HEK293 (cell line): Measurements from ENCODE around the gene CFAP65.

ENCODE experiments used
- BCL6B ChIP-seq: fragments of 450-650 bp; formaldehyde crosslinking; IDR thresholded peaks from 2 replicates; pipeline ENCODE4 v1.5.1; 2017; ENCODE audit warnings: missing biosample characterization, missing genetic modification characterization
- CTCF ChIP-seq: fragments of 450-650 bp; formaldehyde crosslinking; IDR thresholded peaks from 2 replicates; pipeline ENCODE4 v1.5.1; 2016; ENCODE audit warnings: missing biosample characterization, missing genetic modification characterization
- GLIS1 ChIP-seq: fragments of 450-650 bp; formaldehyde crosslinking; IDR thresholded peaks from 2 replicates; pipeline ENCODE4 v1.5.1; 2016; ENCODE audit warnings: missing biosample characterization, missing genetic modification characterization
- ZBTB21 ChIP-seq: fragments of 450-650 bp; formaldehyde crosslinking; IDR thresholded peaks from 2 replicates; pipeline ENCODE4 v1.5.1; 2017; ENCODE audit warnings: missing biosample characterization, missing genetic modification characterization
- ZBTB8A ChIP-seq: fragments of 450-650 bp; formaldehyde crosslinking; IDR thresholded peaks from 2 replicates; pipeline ENCODE4 v1.5.1; 2016; ENCODE audit warnings: missing biosample characterization, missing genetic modification characterization
- ZNF416 ChIP-seq: fragments of 450-650 bp; formaldehyde crosslinking; IDR thresholded peaks from 2 replicates; pipeline ENCODE4 v1.5.1; 2016; ENCODE audit warnings: missing biosample characterization, missing genetic modification characterization
- ZNF510 ChIP-seq: fragments of 450-650 bp; formaldehyde crosslinking; IDR thresholded peaks from 2 replicates; pipeline ENCODE4 v1.5.1; 2018; ENCODE audit warnings: mild to moderate bottlenecking, missing genetic modification characterization, missing biosample characterization; ENCODE audit not compliant: insufficient replicate concordance
- ZNF558 ChIP-seq: fragments of 450-650 bp; formaldehyde crosslinking; IDR thresholded peaks from 2 replicates; pipeline ENCODE4 v1.5.1; 2016; ENCODE audit warnings: missing biosample characterization, missing genetic modification characterization
- ZNF571 ChIP-seq: fragments of 450-650 bp; formaldehyde crosslinking; IDR thresholded peaks from 2 replicates; pipeline ENCODE4 v1.5.0; 2017; ENCODE audit warnings: missing biosample characterization, missing genetic modification characterization
- TF ChIP-seq, protein P1 (sequence below): fragments of 450-650 bp; formaldehyde crosslinking; IDR thresholded peaks from 2 replicates; pipeline ENCODE4 v1.5.1; 2017; ENCODE audit warnings: missing biosample characterization, mild to moderate bottlenecking, missing genetic modification characterization, moderate library complexity
- TF ChIP-seq, protein P2 (sequence below): fragments of 450-650 bp; formaldehyde crosslinking; IDR thresholded peaks from 2 replicates; pipeline ENCODE4 v1.5.1; 2016; ENCODE audit warnings: missing biosample characterization, missing genetic modification characterization

DNA sequence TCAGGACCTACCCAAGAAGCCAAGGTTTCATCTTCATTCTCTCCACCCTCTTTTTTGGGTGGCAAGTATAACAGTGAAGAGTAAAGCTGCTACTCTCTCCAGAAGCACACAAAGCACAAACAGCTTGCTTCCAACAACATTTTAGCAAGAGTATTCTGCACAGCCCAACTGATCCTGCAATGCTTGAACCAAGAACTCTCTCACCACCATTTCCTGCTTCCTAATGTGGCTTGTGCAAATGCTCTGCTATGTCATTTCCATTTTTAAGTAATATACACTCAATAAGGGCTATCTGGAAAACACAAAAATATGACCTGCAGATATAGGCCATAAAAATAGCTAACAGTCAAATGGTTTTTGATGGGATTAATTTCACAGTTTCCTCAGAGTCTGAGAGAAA lies 43.5 kb upstream of the CFAP65 start:
- TF ChIP-seq, protein P1, sequence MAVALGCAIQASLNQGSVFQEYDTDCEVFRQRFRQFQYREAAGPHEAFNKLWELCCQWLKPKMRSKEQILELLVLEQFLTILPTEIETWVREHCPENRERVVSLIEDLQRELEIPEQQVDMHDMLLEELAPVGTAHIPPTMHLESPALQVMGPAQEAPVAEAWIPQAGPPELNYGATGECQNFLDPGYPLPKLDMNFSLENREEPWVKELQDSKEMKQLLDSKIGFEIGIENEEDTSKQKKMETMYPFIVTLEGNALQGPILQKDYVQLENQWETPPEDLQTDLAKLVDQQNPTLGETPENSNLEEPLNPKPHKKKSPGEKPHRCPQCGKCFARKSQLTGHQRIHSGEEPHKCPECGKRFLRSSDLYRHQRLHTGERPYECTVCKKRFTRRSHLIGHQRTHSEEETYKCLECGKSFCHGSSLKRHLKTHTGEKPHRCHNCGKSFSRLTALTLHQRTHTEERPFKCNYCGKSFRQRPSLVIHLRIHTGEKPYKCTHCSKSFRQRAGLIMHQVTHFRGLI (tag by site-specific recombination), result no peak
- no peak for TF ChIP-seq ZNF416 (tag by site-specific recombination)
- no peak for TF ChIP-seq ZNF558 (tag by site-specific recombination)
- TF ChIP-seq ZNF510 (tag by site-specific recombination), result no peak
- no peak for TF ChIP-seq ZNF571 (tag by site-specific recombination)
- TF ChIP-seq ZBTB21, result no peak
- TF ChIP-seq ZBTB8A (tag by site-specific recombination), result no peak
- TF ChIP-seq, protein P2, sequence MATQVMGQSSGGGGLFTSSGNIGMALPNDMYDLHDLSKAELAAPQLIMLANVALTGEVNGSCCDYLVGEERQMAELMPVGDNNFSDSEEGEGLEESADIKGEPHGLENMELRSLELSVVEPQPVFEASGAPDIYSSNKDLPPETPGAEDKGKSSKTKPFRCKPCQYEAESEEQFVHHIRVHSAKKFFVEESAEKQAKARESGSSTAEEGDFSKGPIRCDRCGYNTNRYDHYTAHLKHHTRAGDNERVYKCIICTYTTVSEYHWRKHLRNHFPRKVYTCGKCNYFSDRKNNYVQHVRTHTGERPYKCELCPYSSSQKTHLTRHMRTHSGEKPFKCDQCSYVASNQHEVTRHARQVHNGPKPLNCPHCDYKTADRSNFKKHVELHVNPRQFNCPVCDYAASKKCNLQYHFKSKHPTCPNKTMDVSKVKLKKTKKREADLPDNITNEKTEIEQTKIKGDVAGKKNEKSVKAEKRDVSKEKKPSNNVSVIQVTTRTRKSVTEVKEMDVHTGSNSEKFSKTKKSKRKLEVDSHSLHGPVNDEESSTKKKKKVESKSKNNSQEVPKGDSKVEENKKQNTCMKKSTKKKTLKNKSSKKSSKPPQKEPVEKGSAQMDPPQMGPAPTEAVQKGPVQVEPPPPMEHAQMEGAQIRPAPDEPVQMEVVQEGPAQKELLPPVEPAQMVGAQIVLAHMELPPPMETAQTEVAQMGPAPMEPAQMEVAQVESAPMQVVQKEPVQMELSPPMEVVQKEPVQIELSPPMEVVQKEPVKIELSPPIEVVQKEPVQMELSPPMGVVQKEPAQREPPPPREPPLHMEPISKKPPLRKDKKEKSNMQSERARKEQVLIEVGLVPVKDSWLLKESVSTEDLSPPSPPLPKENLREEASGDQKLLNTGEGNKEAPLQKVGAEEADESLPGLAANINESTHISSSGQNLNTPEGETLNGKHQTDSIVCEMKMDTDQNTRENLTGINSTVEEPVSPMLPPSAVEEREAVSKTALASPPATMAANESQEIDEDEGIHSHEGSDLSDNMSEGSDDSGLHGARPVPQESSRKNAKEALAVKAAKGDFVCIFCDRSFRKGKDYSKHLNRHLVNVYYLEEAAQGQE (tag by site-specific recombination), result no peak
- no peak for TF ChIP-seq CTCF
- TF ChIP-seq BCL6B, result no peak
- TF ChIP-seq GLIS1 (tag by site-specific recombination), result no peak
